ES-I3 (cell line): ENCODE results near the gene ZNF341.

Source experiments
- H3K36me3 ChIP-seq: 2 replicates; pipeline ENCODE4 v1.6.1; 2013; ENCODE audit warnings: mild to moderate bottlenecking, low read length, control low read depth, moderate library complexity; ENCODE audit not compliant: insufficient read depth
- H3K4me1 ChIP-seq: 2 replicates; pipeline ENCODE4 v1.6.1; 2013; ENCODE audit warnings: mild to moderate bottlenecking, control low read depth, low read length; ENCODE audit not compliant: insufficient read depth
- H3K9ac ChIP-seq: 2 replicates; pipeline ENCODE4 v1.6.1; 2013; ENCODE audit warnings: low read depth, mild to moderate bottlenecking, low read length, moderate library complexity
- H3K9me3 ChIP-seq: 2 replicates; pipeline ENCODE4 v1.6.1; 2013; ENCODE audit warnings: mild to moderate bottlenecking, low read length, moderate library complexity; ENCODE audit not compliant: control insufficient read depth, insufficient read depth

ZNF341 gene

GRCh38 chr20:33819456-33819855, 87.7 kb downstream of the ZNF341 start:
- Histone ChIP-seq H3K36me3 (no peaks in the 10 kb centered on the region; the same call in 1 of the 2 replicates), H3K9ac (no peak overlapping the region), H3K9me3 (no peaks in the 10 kb centered on the region), H3K4me1 (no peaks in the 10 kb centered on the region)

- Histone ChIP-seq H3K4me1 (peaks cover 3% of the 10 kb centered on the region), H3K9ac (no peak overlapping the region), H3K36me3 (no peaks in the 10 kb centered on the region; the same call in 1 of the 2 replicates), H3K9me3 (no peaks in the 10 kb centered on the region)
Measured at GRCh38 chr20:33820362-33820761, 88.6 kb downstream of the ZNF341 start.

DNA sequence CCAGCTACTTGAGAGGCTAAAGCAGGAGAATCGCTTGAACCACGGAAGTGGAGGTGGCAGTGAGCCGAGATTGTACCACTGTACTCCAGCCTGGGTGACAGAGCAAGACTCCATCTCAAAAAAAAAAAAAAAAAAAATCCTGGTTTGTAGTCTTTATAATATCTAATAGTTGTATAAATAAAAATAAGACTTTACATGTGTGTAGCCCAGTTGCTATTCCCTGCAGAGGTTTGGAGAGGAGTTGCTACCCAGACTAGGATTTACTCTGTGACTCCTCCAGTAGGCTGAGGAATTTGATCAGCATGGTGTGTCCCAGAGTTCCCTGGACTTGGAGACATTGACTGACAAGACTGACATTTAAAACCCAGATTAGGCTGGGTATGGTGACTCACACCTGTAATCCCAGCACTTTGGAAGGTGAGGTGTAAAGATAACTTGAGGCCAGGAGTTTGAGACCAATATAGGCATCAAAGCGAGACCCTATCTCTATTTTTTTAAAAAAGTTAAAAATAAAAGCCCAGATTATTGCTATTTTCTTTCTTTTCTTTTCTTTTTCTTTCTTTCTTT, 89.6 kb downstream of the ZNF341 start:
- peaks cover 13% of the 10 kb centered on the region for H3K4me1 ChIP-seq
- no peaks in the 10 kb centered on the region; the same call in 1 of the 2 replicates for H3K36me3 ChIP-seq
- no peaks in the 10 kb centered on the region for H3K9me3 ChIP-seq
- H3K9ac ChIP-seq = no peak overlapping the region

DNA sequence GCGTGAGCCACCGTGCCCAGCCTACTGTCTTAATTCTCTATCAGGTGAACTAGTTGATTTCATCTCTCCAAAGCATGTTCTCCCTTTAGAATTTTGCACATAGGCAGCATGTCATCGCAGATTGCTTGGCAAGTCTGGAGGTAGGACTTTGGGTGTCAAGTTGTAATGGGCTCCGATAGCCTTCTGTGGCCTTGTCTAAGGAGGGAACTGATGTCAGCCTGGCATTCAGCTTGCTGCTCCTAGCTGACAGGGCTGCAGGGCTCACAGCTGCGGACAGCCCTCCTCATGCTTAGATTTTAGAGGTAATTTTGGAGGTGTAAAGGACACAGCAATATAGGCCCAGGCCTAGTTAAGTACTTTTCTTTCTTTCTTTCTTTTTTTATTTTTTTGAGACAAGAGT, 90.6 kb downstream of the ZNF341 start:
- Histone ChIP-seq H3K9ac (no peak overlapping the region), H3K36me3 (no peaks in the 10 kb centered on the region; the same call in 1 of the 2 replicates), H3K4me1 (peaks cover 16% of the 10 kb centered on the region), H3K9me3 (no peaks in the 10 kb centered on the region)

DNA sequence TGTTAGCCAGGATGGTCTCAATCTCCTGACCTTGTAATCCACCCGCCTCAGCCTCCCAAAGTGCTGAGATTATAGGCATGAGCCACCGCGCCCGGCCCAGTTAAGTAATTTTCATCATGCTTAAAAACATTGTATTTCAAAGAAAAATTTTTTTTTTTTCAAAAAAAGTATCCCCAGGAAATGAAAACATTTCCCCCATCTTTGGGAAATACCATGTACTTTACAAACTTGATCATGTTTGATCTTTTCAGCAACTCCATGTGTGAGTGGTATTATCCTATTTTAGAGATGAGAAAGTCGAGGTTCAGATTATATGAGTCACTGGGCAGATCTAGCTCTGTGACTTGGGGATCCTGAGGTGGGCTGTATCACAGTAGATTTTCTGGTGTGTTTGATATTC, 91.2 kb downstream of the ZNF341 start:
- H3K9ac ChIP-seq = no peak overlapping the region
- H3K36me3 ChIP-seq = no peaks in the 10 kb centered on the region; the same call in 1 of the 2 replicates
- no peaks in the 10 kb centered on the region for H3K9me3 ChIP-seq
- peaks cover 16% of the 10 kb centered on the region for H3K4me1 ChIP-seq

- no peak overlapping the region for H3K9ac ChIP-seq
- peaks cover 16% of the 10 kb centered on the region for H3K4me1 ChIP-seq
- no peaks in the 10 kb centered on the region for H3K9me3 ChIP-seq
- no peaks in the 10 kb centered on the region for H3K36me3 ChIP-seq
Measured at GRCh38 chr20:33824852-33825251, 93.1 kb downstream of the ZNF341 start.

GRCh38 chr20:33825340-33826269, 93.8 kb downstream of the ZNF341 start:
- Histone ChIP-seq H3K9me3 (no peaks in the 10 kb centered on the region), H3K36me3 (no peaks in the 10 kb centered on the region), H3K4me1 (peaks cover 16% of the 10 kb centered on the region), H3K9ac (no peak overlapping the region)

DNA sequence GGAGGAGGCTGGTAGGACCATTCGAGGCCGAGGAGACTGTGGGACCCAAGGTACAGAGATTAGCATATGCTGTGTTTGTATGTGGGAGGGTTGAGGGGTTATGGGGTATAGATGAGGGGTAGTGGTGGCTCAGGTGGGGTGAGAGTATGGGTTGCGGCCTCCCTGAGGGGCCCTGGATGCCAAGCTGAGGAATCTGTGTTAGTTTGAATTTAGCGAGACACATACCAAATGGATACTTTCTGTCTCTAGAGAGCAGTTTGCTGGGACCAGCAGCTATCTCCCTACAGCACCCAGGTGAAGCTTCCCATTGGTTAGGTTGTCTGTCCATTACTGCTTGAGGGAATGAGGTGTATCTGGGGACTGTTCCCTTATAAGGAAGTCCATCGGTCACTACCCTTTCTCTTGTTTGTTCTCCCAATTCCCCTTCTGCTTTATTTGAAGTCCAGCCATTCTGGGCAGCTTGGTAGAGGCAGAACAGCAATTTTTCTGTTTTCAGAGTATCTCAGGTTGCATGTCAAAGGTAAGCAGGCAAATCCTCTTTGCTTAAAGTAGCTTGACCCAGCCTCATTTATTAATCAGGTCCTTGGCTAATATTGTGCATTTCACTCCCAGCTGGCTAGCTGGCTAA, 94.6 kb downstream of the ZNF341 start:
- Histone ChIP-seq H3K9me3 (no peaks in the 10 kb centered on the region), H3K4me1 (peaks cover 16% of the 10 kb centered on the region), H3K9ac (no peak overlapping the region), H3K36me3 (no peaks in the 10 kb centered on the region)

GRCh38 chr20:33827109-33827508, 95.3 kb downstream of the ZNF341 start:
- peaks cover 16% of the 10 kb centered on the region for H3K4me1 ChIP-seq
- no peaks in the 10 kb centered on the region for H3K36me3 ChIP-seq
- no peaks in the 10 kb centered on the region for H3K9me3 ChIP-seq
- H3K9ac ChIP-seq = no peak overlapping the region

- Histone ChIP-seq H3K4me1 (peaks cover 16% of the 10 kb centered on the region), H3K9ac (no peak overlapping the region), H3K36me3 (no peaks in the 10 kb centered on the region), H3K9me3 (no peaks in the 10 kb centered on the region)
Measured at GRCh38 chr20:33827634-33828325, 96.0 kb downstream of the ZNF341 start.

DNA sequence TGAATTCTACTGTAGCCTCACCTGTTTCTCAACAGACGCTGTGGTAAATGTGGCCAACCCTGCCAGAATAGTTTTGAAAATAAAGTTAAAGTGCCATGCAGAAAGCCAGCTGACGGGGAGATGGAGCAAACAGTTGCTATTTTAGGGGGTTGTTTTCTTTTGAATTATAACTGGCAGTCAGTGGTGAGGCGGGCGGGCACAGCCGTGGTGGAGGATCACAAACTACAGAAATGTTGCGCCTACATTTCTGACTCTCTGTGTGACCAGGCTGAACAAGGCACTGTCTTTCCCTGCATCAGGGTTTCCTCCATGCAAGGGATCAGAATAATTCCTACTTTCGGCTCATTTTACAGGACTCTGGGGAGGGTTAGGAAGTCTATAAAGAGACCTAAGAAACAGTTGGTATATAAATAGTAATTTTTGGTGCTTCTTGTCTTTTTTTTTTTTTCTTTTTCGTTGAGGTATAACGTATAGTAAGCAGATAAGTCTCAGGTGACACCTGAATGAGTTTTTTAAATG, 96.6 kb downstream of the ZNF341 start:
- Histone ChIP-seq H3K9ac (no peak overlapping the region), H3K4me1 (peaks cover 21% of the 10 kb centered on the region), H3K36me3 (no peaks in the 10 kb centered on the region), H3K9me3 (no peaks in the 10 kb centered on the region)

- Histone ChIP-seq H3K36me3 (no peaks in the 10 kb centered on the region), H3K9ac (no peak overlapping the region), H3K4me1 (peaks cover 24% of the 10 kb centered on the region), H3K9me3 (no peaks in the 10 kb centered on the region)
Measured at GRCh38 chr20:33828967-33829560, 97.3 kb downstream of the ZNF341 start.

GRCh38 chr20:33829636-33830035, 97.8 kb downstream of the ZNF341 start:
- Histone ChIP-seq H3K36me3 (no peaks in the 10 kb centered on the region), H3K9me3 (no peaks in the 10 kb centered on the region), H3K4me1 (peaks cover 24% of the 10 kb centered on the region), H3K9ac (no peak overlapping the region)

- peaks cover 21% of the 10 kb centered on the region for H3K4me1 ChIP-seq
- no peak overlapping the region for H3K9ac ChIP-seq
Measured at GRCh38 chr20:33830371-33830770, 98.6 kb downstream of the ZNF341 start.

More at GRCh38 chr20:33830371-33830770, 98.6 kb downstream of the ZNF341 start:
- no peaks in the 10 kb centered on the region for H3K9me3 ChIP-seq
- H3K36me3 ChIP-seq = no peaks in the 10 kb centered on the region
